Tibial nerve (tissue), 4 donors: ENCODE data around the gene TMCO2. TPM values are rescaled to one million over a fixed set of nuclear protein-coding genes. Genes with fewer than 3 reads are reported as not detected.
"Not testable (repeated sequence)": the region's sequence is repeated elsewhere in the genome, so short reads cannot be mapped to it uniquely, and the experiment has no call there.

Experiments used
- DNase-seq, 2 donors: peaks; one replicate each; pipeline ENCODE4 v3.0.0-alpha.2; 2019; ENCODE audit warnings: low spot score in 2 of 2
- H3K27ac ChIP-seq, 4 donors: fragments of 200-600 bp; sonication (generic) in 3 of 4; one replicate each; pipeline ENCODE4 v1.5.1; 2017 to 2019; ENCODE audit warnings: mild to moderate bottlenecking in 1 of 4
- H3K27me3 ChIP-seq, 2 donors: fragments of 200-600 bp; sonication (generic) in 1 of 2; one replicate each; pipeline versions ENCODE4 v1.5.1 to v1.6.0; 2017 to 2019
- H3K36me3 ChIP-seq, 3 donors: fragments of 200-600 bp; sonication (generic); one replicate each; pipeline ENCODE4 v1.5.1; 2018 to 2019
- H3K4me1 ChIP-seq, 4 donors: fragments of 200-600 bp; sonication (generic) in 3 of 4; one replicate each; pipeline ENCODE4 v1.5.1; 2017 to 2019
- H3K4me3 ChIP-seq, 4 donors: fragments of 200-600 bp; sonication (generic) in 3 of 4; one replicate each; pipeline ENCODE4 v1.5.1; 2017 to 2019; ENCODE audit warnings: mild to moderate bottlenecking in 1 of 4, moderate library complexity in 1 of 4
- H3K9me3 ChIP-seq, 4 donors: fragments of 200-600 bp; sonication (generic) in 3 of 4; one replicate each; pipeline ENCODE4 v1.5.1; 2017 to 2019
- CTCF ChIP-seq, 5 experiments: fragments of 200-600 bp in 3 of 5; fragments of 450-650 bp in 2 of 5; sonication (generic) in 3 of 5; IDR thresholded peaks; one replicate each; pipeline ENCODE4 v1.5.1; 2016 to 2019; ENCODE audit warnings: antibody characterized with exemption in 5 of 5, mild to moderate bottlenecking in 3 of 5, moderate library complexity in 2 of 5
- EP300 ChIP-seq, 2 donors: sonication (generic); formaldehyde crosslinking; IDR thresholded peaks; one replicate each; pipeline ENCODE4 v1.6.1; 2017; ENCODE audit warnings: antibody characterized with exemption in 2 of 2, mild to moderate bottlenecking in 1 of 2
- POLR2A ChIP-seq, 2 donors: fragments of 450-650 bp; IDR thresholded peaks; one replicate each; pipeline ENCODE4 v1.6.1; 2017; ENCODE audit warnings: antibody characterized with exemption in 2 of 2, mild to moderate bottlenecking in 2 of 2, moderate library complexity in 2 of 2
- WGBS, 2 donors: methylation state at CpG; one replicate each; pipeline ENCODE4 v1.1.5; 2018; 5-methylcytosine and 5-hydroxymethylcytosine counted together
- total RNA-seq, 4 donors: library from RNA; depleted of rRNA; stranded (reverse); fragments of >200 nt; gene quantifications; one replicate each; pipeline ENCODE4 v1.1.0, GENCODE V29; 2016

Gene TMCO2
- total RNA-seq = not detected

GRCh38 chr1:40247655-40248054, at the start of gene TMCO2:
TMCO2 (plus strand) TSS chr1:40247937; CDS start chr1:40247994, 57 bp downstream.
- TF ChIP-seq POLR2A (IDR thresholded peaks at IDR 0.05) = no peak
- no peak for TF ChIP-seq EP300 (IDR thresholded peaks at IDR 0.05)
- TF ChIP-seq CTCF (IDR thresholded peaks at IDR 0.05) = no peak
- DNase-seq = no peak
- Histone ChIP-seq H3K9me3 (no peaks in the 10 kb centered on the region), H3K4me3 (no peak within 1 kb of the TSS), H3K27me3 (no peaks in the 10 kb centered on the region), H3K4me1 (no peaks in the 10 kb centered on the region), H3K27ac (no peak within 1 kb of the TSS), H3K36me3 (no peaks in the 10 kb centered on the region)
- WGBS, 2 donors = 56 to 62% methylated on average over 1 of the region's 1 CpG

- Histone ChIP-seq H3K4me1 (no peaks in the 10 kb centered on the region), H3K4me3 (no peak overlapping the region), H3K36me3 (peaks cover 0 to 52% (median 0%) of the 10 kb centered on the region in 3 donors), H3K27me3 (no peaks in the 10 kb centered on the region), H3K9me3 (no peaks in the 10 kb centered on the region), H3K27ac (no peak overlapping the region)
- no peak for DNase-seq
- 83 to 88% methylated on average over 3 of the region's 3 CpGs for WGBS, 2 donors
- no peak for TF ChIP-seq CTCF (IDR thresholded peaks at IDR 0.05)
- no peak for TF ChIP-seq POLR2A (IDR thresholded peaks at IDR 0.05)
- no peak for TF ChIP-seq EP300 (IDR thresholded peaks at IDR 0.05)
These were observed 48.6 kb upstream of the TMCO2 start for GRCh38 chr1:40199126-40199525.

GRCh38 chr1:40204856-40205255, 42.9 kb upstream of the TMCO2 start:
- Histone ChIP-seq H3K27me3 (no peaks in the 10 kb centered on the region), H3K27ac (no peak overlapping the region), H3K4me3 (no peak overlapping the region), H3K36me3 (peaks cover 0 to 37% (median 3%) of the 10 kb centered on the region in 3 donors), H3K4me1 (no peaks in the 10 kb centered on the region), H3K9me3 (no peaks in the 10 kb centered on the region)
- DNase-seq = no peak
- TF ChIP-seq CTCF (IDR thresholded peaks at IDR 0.05) = no peak
- TF ChIP-seq POLR2A (IDR thresholded peaks at IDR 0.05) = no peak
- TF ChIP-seq EP300 (IDR thresholded peaks at IDR 0.05) = no peak
- WGBS, 2 donors = 93 to 97% methylated on average over 4 of the region's 4 CpGs

GRCh38 chr1:40210511-40211204, 37.1 kb upstream of the TMCO2 start:
- H3K4me1 ChIP-seq = no peaks in the 10 kb centered on the region
- TF ChIP-seq EP300 (IDR thresholded peaks at IDR 0.05) = no peak
- TF ChIP-seq CTCF (IDR thresholded peaks at IDR 0.05) = no peak
- no peak overlapping the region for H3K4me3 ChIP-seq
- 85 to 86% methylated on average over 3 of the region's 3 CpGs for WGBS, 2 donors
- DNase-seq = no peak
- no peak overlapping the region for H3K27ac ChIP-seq
- peaks cover 0 to 32% (median 3%) of the 10 kb centered on the region in 3 donors for H3K36me3 ChIP-seq
- H3K27me3 ChIP-seq = no peaks in the 10 kb centered on the region
- no peaks in the 10 kb centered on the region for H3K9me3 ChIP-seq

GRCh38 chr1:40218333-40218732, 29.4 kb upstream of the TMCO2 start:
- 94 to 96% methylated on average over 5 of the region's 5 CpGs for WGBS, 2 donors
- H3K9me3 ChIP-seq = no peaks in the 10 kb centered on the region
- H3K27me3 ChIP-seq = no peaks in the 10 kb centered on the region
- DNase-seq = no peak
- no peak overlapping the region for H3K27ac ChIP-seq
- peaks cover 0 to 18% (median 0%) of the 10 kb centered on the region in 3 donors for H3K36me3 ChIP-seq
- H3K4me1 ChIP-seq = no peaks in the 10 kb centered on the region
- TF ChIP-seq POLR2A (IDR thresholded peaks at IDR 0.05) (no peak), CTCF (IDR thresholded peaks at IDR 0.05) (no peak), EP300 (IDR thresholded peaks at IDR 0.05) (no peak)
- H3K4me3 ChIP-seq = no peak overlapping the region

- H3K9me3 ChIP-seq, H3K4me1 ChIP-seq, H3K27me3 ChIP-seq, DNase-seq, H3K27ac ChIP-seq, H3K4me3 ChIP-seq: not testable (repeated sequence)
- peaks cover 0 to 30% (median 0%) of the 10 kb centered on the region in 3 donors for H3K36me3 ChIP-seq
- 94 to 96% methylated on average over 18 of the region's 18 CpGs for WGBS, 2 donors
These were observed 26.2 kb upstream of the TMCO2 start for GRCh38 chr1:40221471-40221905.
